ENCODE results near the gene ZNF407.

The ZNF407 gene

GRCh38 chr18:75043478-75043877, 445.8 kb downstream of the ZNF407 start:
- H3K27ac ChIP-seq = no peak overlapping the region
- TF ChIP-seq CTCF (IDR thresholded peaks at IDR 0.05) = no peak

DNA sequence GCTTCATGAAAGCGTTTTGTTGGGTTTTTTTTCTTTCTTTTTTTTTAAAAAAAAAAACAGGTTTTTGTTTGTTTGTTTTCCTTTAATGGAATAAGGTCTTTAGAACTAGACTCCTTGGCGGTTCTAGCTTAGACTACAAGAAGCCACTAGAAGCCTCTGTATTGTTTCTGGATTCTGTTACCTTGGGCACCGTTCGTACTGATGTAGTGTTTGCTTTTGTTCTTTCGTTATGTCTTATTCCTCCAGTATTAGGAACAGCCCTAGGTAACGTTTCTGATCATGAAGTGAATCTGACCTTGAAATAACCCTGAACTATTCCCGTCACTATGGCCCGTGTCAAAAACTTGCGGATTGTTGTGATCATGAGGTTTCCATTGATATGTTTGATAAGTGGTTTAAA, 446.6 kb downstream of the ZNF407 start:
- H3K4me2 ChIP-seq (ENCODE audit: low read length) = no peak overlapping the region
- no peak for TF ChIP-seq CTCF (IDR thresholded peaks at IDR 0.05)
- H3K9ac ChIP-seq = no peak overlapping the region
- H2AFZ ChIP-seq = no peak overlapping the region
- no peaks in the 10 kb centered on the region for H3K4me1 ChIP-seq
- H3K79me2 ChIP-seq = no peaks in the 10 kb centered on the region
- no peak overlapping the region for H3K27ac ChIP-seq
- H3K27me3 ChIP-seq (ENCODE audit: control insufficient read depth, insufficient read depth, low read length) = no peaks in the 10 kb centered on the region
- H3K9me3 ChIP-seq (ENCODE audit: control insufficient read depth, low read length) = no peaks in the 10 kb centered on the region
- no peaks in the 10 kb centered on the region for H3K36me3 ChIP-seq (ENCODE audit: control insufficient read depth, insufficient read depth, low read length)
- H3K4me3 ChIP-seq (ENCODE audit: low read depth, low read length) = no peak overlapping the region

More at GRCh38 chr18:75043478-75043877, 445.8 kb downstream of the ZNF407 start:
- H3K9ac ChIP-seq = no peak overlapping the region
- no peaks in the 10 kb centered on the region for H3K27me3 ChIP-seq (ENCODE audit: control insufficient read depth, insufficient read depth, low read length)
- no peaks in the 10 kb centered on the region for H3K9me3 ChIP-seq (ENCODE audit: control insufficient read depth, low read length)
- no peak overlapping the region for H2AFZ ChIP-seq
- no peak overlapping the region for H3K4me2 ChIP-seq (ENCODE audit: low read length)
- no peaks in the 10 kb centered on the region for H3K36me3 ChIP-seq (ENCODE audit: control insufficient read depth, insufficient read depth, low read length)
- no peaks in the 10 kb centered on the region for H3K79me2 ChIP-seq
- H3K4me3 ChIP-seq (ENCODE audit: low read depth, low read length) = no peak overlapping the region
- H3K4me1 ChIP-seq = no peaks in the 10 kb centered on the region

DNA sequence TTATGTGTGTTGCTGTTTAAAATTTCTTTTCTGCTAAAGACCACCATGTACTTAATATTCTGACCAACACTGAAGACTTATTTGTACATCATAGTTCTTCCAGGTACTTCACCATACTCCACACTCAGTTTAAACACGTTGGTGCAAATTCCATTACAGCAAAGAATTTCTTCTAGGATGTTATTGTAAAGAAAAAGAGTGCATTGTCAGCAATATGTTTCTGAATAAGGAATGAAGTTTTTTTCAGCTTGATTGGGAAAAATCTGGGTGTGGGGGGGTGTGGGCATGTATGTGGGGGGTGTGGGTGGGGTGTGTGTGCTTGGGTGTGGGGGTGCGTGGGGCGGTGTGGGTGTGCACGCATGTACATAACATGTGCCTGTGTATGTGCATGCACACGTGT, 447.1 kb downstream of the ZNF407 start:
- Histone ChIP-seq H3K27ac (no peak overlapping the region), H2AFZ (no peak overlapping the region)
- no peak for TF ChIP-seq CTCF (IDR thresholded peaks at IDR 0.05)

DNA sequence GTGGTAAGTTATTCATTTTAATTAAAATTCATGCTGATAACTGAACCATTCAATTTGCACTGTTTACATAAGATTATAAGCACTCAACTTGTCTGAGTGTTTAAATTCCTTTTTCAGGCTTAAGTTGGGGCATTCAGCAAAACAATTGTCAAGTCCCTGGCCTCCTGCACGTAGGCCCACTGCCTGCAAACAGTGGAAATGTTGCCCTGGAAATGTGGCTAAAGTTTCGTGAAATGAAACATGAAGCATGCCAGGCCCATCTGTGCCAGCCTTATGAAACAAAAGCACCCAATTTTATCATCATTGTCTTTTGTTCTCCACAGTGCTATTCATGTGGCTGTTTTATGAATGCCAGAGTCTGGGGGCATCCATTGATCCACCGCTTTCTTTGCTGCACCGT, 447.6 kb downstream of the ZNF407 start:
- H3K27me3 ChIP-seq (ENCODE audit: control insufficient read depth, insufficient read depth, low read length) = no peaks in the 10 kb centered on the region
- no peak overlapping the region for H2AFZ ChIP-seq
- no peak for TF ChIP-seq CTCF (IDR thresholded peaks at IDR 0.05)
- no peaks in the 10 kb centered on the region for H3K4me1 ChIP-seq
- no peak overlapping the region for H3K4me3 ChIP-seq (ENCODE audit: low read depth, low read length)
- H3K4me2 ChIP-seq (ENCODE audit: low read length) = no peak overlapping the region
- no peak overlapping the region for H3K9ac ChIP-seq
- H3K9me3 ChIP-seq (ENCODE audit: control insufficient read depth, low read length) = no peaks in the 10 kb centered on the region
- no peaks in the 10 kb centered on the region for H3K79me2 ChIP-seq
- no peak overlapping the region for H3K27ac ChIP-seq
- H3K36me3 ChIP-seq (ENCODE audit: control insufficient read depth, insufficient read depth, low read length) = no peaks in the 10 kb centered on the region

More for the DNA sequence above, 447.1 kb downstream of the ZNF407 start:
- Histone ChIP-seq H3K4me1 (no peaks in the 10 kb centered on the region), H3K27me3 (ENCODE audit: control insufficient read depth, insufficient read depth, low read length) (no peaks in the 10 kb centered on the region), H3K4me3 (ENCODE audit: low read depth, low read length) (no peak overlapping the region), H3K9ac (no peak overlapping the region), H3K4me2 (ENCODE audit: low read length) (no peak overlapping the region), H3K36me3 (ENCODE audit: control insufficient read depth, insufficient read depth, low read length) (no peaks in the 10 kb centered on the region), H3K9me3 (ENCODE audit: control insufficient read depth, low read length) (no peaks in the 10 kb centered on the region), H3K79me2 (no peaks in the 10 kb centered on the region)

DNA sequence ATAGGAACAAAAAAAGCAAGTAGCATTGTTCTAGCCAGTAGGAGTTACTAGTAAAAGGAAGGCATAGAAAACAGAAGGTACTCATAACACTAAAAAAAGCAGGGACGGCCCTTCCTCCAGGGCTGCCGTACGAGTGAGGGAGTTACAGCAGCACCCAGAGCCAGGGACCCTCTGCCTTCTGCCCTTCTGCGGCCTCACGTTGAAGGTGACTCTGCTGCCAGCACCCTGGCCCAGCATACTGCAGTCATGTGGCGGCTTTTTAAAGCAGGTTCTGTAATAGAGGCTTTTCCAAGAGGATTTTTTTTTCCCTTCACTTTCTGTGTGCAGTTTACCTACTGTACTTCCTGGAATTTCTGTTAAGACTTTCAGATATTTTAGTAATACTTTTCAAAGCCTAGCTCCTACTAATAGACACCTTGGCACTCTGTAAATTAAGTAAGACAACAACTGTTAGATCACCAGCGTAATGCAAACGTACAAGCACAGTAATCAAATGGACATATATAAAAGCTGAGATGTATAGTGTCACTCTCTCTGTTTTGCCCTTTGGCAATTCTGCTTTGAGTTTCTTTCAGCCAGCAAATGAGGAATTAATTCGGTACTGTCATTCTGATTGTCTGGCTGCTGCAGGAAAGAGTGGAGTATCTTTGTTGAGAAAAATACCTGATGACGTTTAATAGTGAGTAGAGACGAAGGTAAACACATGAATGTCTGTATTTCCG, 449.7 kb downstream of the ZNF407 start:
- H3K4me1 ChIP-seq = no peaks in the 10 kb centered on the region
- H3K9me3 ChIP-seq (ENCODE audit: control insufficient read depth, low read length) = no peaks in the 10 kb centered on the region
- no peaks in the 10 kb centered on the region for H3K79me2 ChIP-seq
- H2AFZ ChIP-seq = no peak overlapping the region
- H3K9ac ChIP-seq = no peak overlapping the region
- H3K36me3 ChIP-seq (ENCODE audit: control insufficient read depth, insufficient read depth, low read length) = no peaks in the 10 kb centered on the region
- TF ChIP-seq CTCF (IDR thresholded peaks at IDR 0.05) = no peak
- H3K27me3 ChIP-seq (ENCODE audit: control insufficient read depth, insufficient read depth, low read length) = no peaks in the 10 kb centered on the region
- no peak overlapping the region for H3K27ac ChIP-seq
- H3K4me3 ChIP-seq (ENCODE audit: low read depth, low read length) = no peak overlapping the region
- H3K4me2 ChIP-seq (ENCODE audit: low read length) = no peak overlapping the region

Data from parathyroid adenoma (tissue), 2 donors.